GM21526 (cell line): ENCODE measurements around the gene SRGAP1.
"Not testable (repeated sequence)": the region's sequence is repeated elsewhere in the genome, so short reads cannot be mapped to it uniquely, and the experiment has no call there.

Source experiments
- ATAC-seq: cut with Tn5 transposase; IDR thresholded peaks from one replicate; pipeline ENCODE4 v1.9.1; 2021; ENCODE audit warnings: moderate library complexity; ENCODE audit not compliant: unreplicated experiment, low FRiP score

The SRGAP1 gene

DNA sequence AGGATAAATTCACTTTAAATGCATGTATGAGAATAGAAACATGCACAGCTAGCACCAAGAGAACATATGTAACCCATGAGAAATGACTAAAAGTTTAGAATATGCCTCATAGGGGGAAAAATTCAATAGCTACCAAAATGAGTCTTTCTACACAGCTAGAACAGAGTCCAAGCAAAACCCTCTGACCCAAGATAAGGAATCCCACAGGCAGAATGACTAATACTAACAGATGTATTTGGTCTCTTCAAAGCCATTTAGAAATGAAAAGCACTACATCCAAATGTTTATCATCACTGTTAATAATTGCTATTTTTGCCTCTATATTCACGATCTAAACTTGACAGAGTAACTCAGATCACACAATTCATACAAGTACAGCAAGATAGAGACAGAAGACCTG is 333.6 kb downstream of the SRGAP1 start:
- ATAC-seq, result no peak

DNA sequence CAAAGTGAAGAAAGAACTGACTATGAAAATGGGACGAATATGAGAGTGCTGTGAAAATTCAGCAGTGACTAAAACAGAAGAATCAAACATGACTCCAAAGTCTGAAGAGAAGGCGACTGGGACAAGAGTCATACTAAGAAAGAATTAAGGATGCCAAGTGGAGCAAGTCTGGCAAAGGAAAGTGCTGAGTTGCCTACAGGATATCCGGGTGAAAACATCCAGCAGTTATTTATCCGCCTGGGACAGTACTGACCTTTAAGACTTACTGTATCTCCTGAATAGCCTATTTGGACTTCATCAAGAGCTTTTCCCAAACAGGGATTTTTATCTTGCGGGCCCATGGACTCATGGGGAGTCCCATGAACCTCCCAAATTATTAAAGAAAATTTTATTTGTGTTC is 336.5 kb downstream of the SRGAP1 start:
- no peak for ATAC-seq

DNA sequence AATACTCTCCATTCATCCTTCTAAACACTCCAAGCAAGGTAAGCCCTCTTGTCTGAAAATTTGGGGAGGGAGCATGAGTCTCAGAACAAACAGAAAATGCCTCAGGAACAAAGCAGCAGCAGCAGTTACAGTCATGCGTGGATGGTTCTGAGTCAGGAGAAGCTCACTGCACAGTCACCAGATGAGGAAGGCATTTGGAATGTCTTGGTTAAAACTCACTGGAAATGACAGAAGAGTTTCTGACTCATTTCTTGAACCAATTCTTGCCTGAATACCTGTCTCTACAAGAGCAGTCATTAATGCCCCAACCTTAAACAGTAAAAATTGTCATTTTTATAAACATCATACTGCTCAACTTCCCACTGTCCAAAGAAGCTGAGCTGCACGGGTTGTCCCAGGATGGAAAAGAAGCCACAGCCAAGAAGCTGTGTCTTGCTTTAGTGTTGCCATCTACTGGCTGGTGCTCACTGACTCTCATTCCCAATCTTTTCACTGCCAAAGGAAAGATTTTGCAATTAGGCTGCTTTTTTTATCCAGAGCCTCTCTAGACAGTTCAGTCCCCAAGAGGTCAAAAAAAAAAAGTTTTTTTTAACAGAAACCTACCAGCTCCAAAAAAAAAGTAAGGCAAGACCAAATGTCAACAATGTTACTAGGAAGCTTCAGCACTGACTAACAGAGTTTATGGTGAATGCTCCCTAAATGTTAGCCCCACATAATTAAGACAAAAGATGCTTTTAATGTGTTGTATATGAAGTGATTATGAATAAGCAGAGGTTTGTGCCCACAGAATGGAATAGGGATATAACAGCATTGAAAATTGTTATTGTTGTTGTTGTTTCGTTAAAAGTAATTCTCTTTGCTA is 337.2 kb downstream of the SRGAP1 start:
- ATAC-seq, result no peak

DNA sequence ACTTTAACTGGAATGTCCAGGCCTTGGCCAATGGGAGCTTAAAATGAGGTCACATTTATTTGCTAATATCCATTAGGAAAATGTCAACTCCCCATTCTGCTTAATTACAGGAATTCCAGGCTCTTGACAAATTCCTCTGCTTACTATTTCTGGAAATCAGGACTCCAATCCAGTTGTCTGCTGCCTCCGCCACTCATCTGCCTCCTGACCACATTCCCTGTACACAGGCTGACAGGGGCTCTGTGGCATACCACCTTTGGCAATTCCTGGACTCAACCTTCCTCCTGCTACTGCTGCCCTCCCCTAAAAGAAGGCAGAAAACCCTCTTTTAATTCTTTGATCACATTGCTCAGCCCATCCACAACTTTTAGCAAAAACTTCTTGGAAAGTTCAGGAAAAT is 339.7 kb downstream of the SRGAP1 start:
- ATAC-seq, result no peak

DNA sequence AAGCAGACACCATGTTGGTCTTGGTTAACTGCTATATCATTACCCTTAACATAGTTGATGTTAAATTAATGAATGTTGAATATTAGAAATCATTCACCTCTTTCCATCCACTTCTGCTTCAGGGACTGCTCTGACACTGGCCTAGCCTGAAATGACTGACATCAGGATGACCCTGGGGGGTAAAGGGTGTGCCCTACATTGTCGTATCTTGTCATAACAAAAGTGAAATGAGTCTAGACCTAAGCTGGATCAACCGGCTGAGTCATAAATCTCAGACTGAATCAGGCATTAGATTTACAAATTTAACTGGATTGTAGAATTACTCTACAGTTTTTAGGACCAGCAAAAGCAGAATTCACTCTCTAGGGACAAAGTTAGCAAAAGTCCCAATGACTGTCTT is 342.3 kb downstream of the SRGAP1 start:
- ATAC-seq, result peak; percentile 92

DNA sequence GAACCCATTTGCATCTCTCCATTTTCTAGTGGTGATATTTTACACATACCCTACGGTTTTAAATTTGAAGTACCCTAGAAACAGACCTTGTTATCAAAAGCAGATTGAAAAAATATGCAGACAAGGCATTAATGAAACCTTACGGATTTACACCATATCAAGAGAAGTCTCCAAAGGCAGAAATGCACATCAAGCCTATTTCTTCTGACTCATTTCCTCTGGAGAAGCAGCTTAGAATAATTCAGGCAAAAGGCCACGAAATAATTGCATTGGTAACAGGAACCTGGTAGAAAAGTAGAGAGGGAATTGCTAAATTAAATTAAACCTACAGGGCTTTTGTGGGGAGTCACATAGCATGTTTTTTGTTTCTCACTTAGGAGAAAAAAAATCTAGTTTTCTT is 342.9 kb downstream of the SRGAP1 start:
- ATAC-seq, result no peak

DNA sequence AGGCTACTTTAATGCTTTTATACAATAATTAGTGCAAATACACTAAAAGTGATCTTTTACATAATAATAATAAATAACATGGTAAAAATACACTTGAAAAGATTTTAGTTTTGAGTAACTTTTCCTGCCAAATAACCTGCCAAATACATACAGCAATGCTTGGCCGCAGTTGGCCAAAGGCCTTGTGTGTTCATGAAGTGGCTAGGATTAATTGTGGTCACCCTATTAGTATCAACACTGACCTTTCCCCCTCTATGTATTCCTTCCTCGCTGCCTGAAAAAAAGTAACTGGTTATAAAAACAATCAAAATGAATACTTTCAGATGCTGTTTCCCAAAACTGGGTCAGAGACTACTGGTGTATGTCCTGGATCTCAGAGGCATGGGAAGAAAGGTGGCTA is 343.3 kb downstream of the SRGAP1 start:
- ATAC-seq, result no peak

DNA sequence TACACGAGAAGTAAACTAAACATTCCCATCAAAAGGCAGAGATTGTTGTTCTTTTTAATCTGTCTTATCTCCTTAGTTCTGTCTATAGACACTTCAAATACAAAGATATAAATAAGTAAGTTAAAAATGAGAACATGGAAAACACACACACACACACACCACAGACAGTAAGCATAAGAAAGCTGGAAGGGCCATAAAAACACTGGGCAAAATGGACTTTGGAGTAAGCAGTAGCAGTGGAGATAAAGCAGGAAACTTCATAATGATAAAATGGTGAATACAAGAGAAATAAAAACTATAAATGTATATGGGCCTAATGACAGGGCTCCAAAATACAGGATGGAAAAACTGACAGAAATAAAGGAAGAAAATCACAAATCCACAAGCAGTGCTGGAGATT is 345.0 kb downstream of the SRGAP1 start:
- no peak for ATAC-seq

DNA sequence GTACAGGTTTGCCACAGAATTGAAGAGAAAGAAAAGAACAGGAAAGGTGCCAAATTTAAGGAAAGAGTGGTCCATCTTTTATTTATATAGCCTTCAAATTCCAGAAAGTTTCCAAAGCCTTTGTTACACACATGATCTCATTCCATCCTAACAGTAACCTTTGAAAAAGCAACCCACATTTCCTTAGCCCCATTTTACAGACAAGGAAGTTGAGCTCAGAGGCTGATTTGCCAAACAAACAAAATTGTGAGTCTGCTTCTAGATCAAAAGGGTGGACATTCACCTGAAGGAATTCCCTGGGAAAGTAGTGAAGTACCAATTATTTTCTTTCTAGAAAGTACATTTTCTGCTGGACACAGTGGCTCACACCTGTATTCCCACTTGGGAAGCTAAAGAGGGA is 345.6 kb downstream of the SRGAP1 start:
- ATAC-seq, result no peak

DNA sequence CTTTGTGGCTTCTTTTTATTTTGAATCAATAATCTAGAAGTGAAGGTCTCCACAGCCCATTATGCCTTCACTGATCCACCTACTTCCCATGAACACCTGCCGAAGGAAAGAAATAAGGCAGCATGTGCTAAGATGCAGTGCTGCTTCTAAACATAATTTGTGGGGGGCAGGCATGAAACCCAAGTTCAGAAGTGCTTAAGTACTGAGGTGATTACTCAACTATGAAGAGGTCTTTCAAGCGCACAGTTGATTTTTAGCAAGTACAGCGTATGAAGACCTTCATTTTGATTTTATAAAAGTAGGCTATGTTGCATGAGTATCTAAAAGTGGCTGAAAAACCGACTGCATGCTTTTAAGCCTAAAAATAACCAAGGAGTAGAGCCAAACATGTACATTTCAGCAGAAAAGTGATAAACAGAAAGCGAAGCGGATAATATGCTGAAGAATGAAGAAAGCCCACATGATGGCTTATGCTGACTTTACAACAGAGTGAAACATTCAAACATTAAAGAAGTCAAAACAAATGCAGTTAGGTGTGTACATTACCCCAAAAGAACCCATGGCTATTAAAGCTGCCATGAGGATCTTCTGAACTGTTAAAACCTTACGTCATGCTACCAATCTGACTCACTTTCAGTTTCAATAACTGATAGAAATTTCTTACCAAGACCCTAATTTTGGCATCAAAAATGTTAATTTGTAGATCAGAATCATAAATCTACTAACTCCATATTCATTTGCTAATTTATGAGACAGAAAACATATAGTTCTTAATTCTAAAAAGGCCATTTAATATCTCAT is 348.3 kb downstream of the SRGAP1 start:
- ATAC-seq, result peak; percentile 94

DNA sequence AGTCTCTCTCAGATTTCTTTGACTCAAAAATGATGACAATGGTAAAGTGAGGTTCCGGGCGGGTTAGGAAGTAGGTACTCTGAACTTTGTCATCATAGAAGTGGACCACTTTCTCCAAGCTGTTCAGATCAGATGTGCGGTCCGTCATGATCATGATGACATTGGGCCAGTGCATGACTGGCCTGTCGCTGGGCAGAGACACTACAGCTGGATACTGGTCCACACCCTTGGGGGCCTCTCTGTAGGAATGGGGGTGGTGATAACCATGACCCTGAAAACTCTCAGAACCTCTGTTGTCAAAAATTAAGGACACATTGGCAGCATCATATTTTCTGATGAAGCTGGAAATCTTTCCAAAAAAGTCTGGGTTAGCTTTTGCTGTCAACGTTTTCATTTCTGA is 349.4 kb downstream of the SRGAP1 start:
- no peak for ATAC-seq

DNA sequence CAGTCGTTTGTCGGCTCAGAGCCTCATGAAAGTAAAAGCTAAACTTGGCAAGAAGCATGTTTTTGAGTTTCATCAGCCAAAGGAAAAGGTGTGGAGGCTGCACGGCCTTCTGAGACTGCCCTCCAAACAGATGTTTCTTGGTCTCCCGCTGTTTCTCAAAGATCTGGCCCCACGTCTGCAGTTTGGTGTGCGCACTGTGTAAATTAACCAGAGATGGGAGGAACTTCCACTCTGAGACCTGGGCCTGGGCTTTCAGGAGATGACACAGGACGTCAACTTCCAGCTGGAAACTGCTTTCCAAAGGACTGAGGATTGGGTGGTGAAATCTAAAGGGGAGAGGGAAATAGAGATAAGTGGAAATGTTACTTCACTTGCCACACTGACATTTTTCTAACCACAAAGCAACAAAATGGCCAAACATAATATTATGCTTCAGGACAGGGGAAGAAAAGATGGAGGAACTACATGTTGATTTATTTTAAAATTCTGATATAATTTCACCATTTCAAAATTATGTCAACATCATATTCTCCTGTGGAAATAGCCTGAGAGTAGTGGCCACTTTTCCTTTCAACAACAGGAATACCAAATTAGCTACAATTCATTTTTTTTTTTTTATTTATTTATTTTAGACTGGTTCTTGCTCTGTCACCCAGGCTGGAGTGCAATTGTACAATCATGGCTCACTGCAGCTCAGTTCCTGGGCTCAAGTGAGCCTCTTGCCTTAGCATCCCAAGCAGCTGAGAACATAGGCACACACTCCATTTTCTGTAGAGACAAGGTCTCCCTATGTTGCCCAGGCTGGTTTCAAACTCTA is 350.0 kb downstream of the SRGAP1 start:
- ATAC-seq, result no peak

DNA sequence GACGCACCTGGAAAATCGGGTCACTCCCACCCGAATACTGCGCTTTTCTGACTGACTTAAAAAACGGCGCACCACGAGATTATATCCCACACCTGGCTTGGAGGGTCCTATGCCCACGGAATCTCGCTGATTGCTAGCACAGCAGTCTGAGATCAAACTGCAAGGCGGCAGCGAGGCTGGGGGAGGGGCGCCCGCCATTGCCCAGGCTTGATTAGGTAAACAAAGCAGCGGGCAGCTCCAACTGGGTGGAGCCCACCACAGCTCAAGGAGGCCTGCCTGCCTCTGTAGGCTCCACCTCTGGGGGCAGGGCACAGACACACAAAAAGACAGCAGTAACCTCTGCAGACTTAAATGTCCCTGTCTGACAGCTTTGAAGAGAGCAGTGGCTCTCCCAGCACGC is 351.3 kb downstream of the SRGAP1 start:
- ATAC-seq, result not testable (repeated sequence)

DNA sequence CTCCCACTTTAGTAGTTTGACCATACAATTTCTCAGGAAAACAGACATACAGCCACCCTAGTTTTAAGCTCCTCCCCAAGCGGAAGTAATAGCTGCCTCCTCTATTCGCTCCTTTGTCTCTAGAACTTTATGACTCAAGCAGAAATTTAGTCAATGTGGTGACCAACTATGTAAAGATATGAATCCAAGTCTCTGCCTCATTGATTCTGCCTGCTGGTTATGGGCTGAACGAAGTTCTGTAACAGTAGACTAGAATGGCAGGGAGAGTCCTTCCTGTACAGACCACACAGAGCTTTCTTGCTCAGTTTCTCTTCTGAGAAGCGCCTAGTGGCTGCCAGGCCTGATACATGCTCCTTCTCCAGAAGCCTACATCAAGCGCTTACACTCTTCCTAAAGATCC is 358.5 kb downstream of the SRGAP1 start:
- ATAC-seq, result no peak

DNA sequence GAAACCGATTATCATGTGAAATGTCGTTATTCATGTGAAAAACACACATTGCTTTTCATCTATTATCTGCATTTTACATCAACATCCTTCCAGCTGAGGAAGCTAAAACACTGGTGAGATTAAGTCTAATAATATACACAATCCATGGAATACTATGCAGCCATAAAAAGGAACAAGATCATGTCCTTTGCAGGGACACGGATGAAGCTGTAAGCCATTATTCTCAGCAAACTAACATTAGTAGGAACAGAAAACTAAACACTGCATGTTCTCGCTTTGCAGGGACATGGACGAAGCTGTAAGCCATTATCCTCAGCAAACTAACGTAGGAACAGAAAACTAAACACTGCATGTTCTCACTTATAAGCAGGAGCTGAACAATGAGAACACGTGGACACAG is 359.3 kb downstream of the SRGAP1 start:
- ATAC-seq, result no peak

DNA sequence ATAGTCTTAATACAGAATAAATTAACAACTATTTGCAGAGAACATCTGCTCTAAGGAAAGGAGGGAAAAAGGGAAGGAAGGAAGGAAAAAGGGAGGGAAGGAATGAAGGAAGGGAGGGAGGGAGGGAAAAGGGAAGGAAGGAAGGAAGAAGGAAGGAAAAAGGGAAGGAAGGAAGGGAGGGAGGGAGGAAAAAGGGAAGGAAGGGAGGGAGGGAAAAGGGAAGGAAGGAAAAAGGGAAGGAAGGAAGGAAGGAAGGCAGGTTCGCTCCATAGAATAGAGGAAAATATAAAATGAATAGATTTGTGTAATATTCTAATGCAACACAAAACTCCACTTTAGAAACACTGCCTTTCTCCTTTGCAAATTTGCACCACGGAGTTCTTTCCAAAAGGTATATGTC is 361.0 kb downstream of the SRGAP1 start:
- no peak for ATAC-seq

DNA sequence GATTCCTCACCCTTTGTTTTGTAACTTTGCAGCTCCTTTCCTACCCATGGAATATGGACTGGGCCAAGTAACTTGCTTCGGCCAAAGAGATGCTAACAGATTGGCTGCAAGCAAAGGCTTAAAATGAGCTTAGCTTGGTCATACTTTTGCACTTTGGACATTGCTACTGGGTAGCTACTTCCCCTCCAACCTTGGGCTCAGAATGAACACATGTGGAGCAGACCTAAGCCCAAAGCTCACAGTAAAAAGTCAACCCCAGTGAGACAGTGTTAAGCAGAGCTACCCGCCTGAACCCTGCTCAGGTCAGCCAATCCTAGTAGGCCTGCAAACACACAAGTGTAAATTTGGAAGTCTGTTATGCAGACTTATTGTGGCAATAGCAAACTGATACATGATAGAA is 363.0 kb downstream of the SRGAP1 start:
- no peak for ATAC-seq
